Tongue (tissue), 2 donors: ENCODE results near the gene RECQL. TPM values are rescaled to one million over a fixed set of nuclear protein-coding genes. Genes with fewer than 3 reads are reported as not detected.
A peak's percentile ranks its signal among the peaks of the same experiment; 100 is the strongest.

Experiments
- DNase-seq: peaks from one replicate; pipeline ENCODE4 v3.0.0-alpha.2; 2015
- total RNA-seq: library from RNA; depleted of rRNA; stranded (reverse); fragments of >200 nt; gene quantifications from one replicate; pipeline ENCODE4 v1.2.3, GENCODE V29; 2014

Gene RECQL
- 60.9 TPM for total RNA-seq

DNA sequence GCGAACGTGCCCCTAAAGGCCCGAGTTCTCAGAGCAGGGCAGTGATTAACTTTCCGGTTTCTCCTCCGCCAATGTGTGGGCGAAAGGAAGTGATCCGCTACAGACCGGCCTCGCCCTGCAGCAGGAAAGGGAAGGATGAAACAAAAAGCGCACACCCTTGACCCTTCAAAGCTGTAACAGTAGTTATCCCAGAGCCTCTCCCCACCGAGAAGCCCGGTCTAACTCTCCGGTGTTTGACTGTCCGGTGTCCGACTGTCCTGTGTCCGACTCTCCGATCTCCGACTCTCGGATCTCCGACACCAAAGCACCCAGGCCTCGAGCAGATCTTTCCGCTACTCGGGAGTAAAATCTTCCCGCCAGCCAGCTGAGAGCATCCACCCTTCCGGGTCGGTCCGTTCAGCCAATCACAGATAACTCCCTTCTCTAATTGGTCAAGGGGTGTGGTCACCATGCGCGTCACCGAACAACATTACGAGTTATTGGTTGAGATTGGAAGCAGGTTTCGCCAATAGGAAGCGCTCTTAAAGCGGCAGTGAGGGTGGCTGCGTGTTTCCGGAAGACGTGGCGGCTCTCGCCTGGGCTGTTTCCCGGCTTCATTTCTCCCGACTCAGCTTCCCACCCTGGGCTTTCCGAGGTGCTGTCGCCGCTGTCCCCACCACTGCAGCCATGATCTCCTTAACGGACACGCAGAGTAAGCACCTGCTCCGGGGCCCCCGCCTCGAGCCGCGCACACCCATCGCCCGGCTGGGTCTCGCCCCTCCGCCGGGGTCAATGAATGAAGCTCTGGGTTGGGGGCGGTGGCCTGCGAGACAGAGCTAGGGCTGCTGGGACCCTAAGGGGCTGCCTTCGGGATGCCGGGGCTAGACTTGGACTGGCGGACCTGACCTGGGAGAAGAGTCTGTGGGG, at the start of gene RECQL, which contains the start of gene GOLT1B:
TSS of gene RECQL (minus strand) at position 378 of the 906 bp plus-strand sequence. CDS start 2,065 bp downstream, outside the sequence.
TSS of gene GOLT1B (plus strand) at position 532 of the 906 bp plus-strand sequence. CDS start at position 667, 135 bp downstream.
- peak; percentile 99 for DNase-seq

- DNase-seq: no peak
Measured at GRCh38 chr12:21547437-21547836, 46.0 kb upstream of the RECQL start.

DNA sequence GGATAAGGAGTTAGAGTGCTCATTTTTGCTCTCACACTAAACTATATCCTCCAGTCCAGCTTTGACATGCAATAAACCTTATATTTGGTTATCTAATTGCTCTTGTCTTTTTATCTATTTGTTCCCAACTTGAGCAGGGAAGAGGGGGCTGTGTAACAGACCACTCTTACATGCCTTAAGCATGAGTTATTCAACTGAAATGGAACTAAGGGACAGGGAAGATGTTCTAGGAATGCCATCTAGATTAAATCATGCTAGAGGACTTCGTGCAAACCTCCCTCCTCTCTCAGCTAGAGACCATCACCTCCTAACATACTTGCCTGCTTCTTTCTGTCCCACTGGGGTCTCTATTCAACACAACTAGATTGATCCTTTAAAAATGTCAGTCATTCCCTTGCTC, 45.3 kb upstream of the RECQL start:
- DNase-seq: no peak

- DNase-seq: no peak
Measured at GRCh38 chr12:21545557-21545956, 44.1 kb upstream of the RECQL start.

- DNase-seq: no peak
Measured at GRCh38 chr12:21543151-21543550, 41.7 kb upstream of the RECQL start.

GRCh38 chr12:21542403-21542802, 41.0 kb upstream of the RECQL start:
- DNase-seq: peak; percentile 29

DNA sequence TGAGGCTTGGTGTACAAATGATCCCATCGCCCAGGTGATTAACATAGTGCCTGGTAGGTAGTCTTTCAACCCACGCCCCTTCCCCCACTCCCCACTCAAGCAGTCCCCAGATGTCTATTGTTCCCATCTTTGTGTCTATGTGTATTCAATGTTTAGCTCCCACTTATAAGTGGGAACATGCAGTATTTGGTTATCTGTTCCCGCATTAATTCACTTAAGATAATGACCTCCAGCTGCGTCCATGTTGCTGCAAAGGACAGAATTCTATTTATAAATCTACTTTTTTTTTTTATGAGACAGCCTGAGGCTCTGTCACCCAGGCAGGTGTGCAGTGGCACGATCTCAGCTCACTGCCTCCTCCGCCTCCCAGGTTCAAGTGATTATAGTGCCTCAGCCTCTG, 40.3 kb upstream of the RECQL start:
- DNase-seq: no peak

GRCh38 chr12:21539797-21540196, 38.4 kb upstream of the RECQL start:
- DNase-seq: no peak

DNA sequence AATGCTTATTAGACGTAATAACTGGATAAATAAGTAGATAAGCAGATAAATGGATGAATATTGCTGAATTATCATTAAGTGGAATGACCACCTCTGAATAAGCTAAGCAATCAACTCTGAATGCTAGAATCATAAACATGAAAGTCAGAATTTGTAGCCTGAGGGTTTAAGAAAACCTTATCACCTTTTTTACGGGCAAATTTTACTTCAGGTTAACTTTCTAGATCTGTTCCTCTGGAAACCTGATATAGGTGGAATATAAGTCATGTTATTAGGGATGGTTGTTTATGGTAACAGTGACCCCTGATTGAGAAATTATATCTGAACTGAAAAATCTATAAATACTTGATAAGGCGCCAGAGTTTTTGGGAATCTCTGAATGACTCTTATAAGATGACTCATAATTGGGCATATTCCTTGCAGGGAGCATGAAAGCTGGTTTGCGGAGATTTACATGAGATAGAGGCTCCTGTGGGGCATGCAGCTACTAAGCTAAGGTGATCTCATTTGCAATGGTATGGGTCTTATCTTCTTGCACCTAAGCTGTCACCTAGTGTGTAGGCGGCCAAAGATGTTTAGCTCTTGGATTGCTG, 36.7 kb upstream of the RECQL start:
- DNase-seq: no peak

- no peak for DNase-seq
Measured at GRCh38 chr12:21529456-21529855, 28.0 kb upstream of the RECQL start.

DNA sequence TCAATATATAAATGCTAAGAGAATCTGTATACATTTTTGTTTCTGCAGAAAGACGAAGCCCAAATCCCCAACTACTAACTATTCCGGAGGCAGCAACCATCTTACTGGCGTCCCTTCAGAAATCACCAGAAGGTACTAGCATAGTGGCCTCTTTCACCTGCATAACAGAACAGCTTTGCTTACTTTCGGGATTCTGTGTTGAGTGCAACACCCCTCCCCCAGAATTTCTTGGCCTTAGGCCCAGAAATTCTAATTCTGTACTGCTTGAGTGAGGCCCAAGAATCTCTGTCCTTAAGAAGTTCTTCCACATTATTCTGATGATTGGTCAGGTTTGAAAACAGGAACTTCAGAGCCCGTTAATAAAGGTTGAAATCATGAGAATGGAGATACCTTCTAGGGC, 27.5 kb upstream of the RECQL start:
- peak; percentile 53 for DNase-seq

GRCh38 chr12:21527451-21528180, 26.2 kb upstream of the RECQL start:
- DNase-seq: peak; percentile 78

GRCh38 chr12:21526721-21527345, 25.4 kb upstream of the RECQL start:
- no peak for DNase-seq

GRCh38 chr12:21526053-21526452, 24.6 kb upstream of the RECQL start, which contains the start of gene SPX:
TSS of gene SPX (plus strand) at chr12:21526296. CDS start at chr12:21526473, 177 bp downstream.
- DNase-seq: no peak

- DNase-seq: no peak
Measured at GRCh38 chr12:21523148-21523547, 21.7 kb upstream of the RECQL start.

DNA sequence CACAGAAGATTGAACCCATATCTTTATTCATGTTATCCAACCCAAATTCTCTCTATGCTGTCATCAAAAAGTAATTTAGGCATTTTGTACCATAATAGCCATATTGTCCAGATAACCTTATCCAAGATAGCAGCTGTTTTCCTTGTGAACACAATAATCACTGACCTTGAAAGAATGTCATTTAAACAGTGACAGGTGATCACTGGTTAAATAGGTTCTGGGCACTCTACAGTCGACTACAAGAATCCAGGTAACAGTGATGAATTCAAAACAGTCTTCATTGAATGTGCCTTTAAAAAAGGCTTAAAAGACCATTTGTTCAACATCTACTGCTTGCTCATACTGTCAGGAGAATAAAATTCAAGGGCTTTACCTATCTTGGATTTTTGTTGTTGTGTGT, 20.1 kb upstream of the RECQL start:
- no peak for DNase-seq

DNA sequence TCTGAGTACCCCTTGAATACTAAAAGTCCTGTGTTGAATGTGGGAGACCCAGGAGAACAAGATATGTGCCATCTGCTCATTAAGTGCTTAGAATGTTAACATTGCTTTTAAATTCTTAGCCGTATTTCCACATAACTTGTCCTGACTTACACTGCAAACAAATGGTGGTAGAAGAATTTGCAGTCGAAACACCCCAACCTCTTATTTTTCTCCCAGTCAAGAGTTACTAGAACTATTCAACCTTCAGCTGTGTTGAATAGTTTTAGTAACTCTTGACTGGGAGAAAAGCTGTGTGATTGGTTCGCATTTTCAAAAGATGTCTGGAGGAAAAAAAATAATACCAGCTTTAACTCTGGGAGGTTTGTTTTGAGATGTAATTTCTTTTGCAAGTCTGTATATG, 17.0 kb upstream of the RECQL start:
- no peak for DNase-seq

- no peak for DNase-seq
Measured at GRCh38 chr12:21516281-21516680, 14.8 kb upstream of the RECQL start.

DNA sequence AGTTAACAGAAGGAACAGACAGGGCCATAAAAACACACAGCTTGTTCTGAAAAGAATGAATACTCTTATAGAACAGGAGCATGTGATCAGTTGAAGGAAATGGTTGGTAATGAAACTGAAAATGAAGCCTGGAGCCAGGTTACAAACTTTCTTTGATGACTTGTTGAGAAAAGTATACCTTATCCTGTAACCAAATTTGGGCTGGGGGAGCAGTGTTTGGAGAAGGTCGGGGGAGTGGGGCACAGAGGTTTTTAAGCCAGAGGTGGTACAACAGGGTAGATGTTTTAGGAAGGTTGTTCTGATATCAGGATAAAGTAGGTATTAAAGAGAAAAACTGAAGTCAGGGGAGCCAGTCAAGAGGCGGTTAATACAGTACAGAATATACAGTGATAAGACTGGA, 8.3 kb upstream of the RECQL start:
- no peak for DNase-seq

GRCh38 chr12:21507849-21508248, 6.4 kb upstream of the RECQL start:
- no peak for DNase-seq

DNA sequence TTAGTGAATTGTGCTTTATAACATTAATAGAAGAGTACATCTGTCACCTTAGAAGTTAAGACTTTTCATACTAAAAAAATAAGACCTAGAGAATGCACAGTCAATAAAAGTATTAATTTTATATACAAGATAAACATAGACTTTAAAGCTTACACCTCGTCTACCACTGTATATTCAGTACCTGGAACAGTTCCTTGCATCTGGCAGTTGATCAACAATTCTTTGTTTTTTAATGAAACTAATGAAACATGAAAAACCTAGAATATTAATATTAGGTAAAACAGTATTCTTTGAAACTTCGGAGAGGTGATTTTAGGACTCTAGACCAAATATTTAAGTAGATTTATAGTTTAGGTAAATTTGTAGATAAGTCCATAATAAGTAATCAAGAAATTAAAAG, 4.5 kb upstream of the RECQL start:
- DNase-seq: no peak

GRCh38 chr12:21502872-21503271, 1.4 kb upstream of the RECQL start:
- DNase-seq: no peak

DNA sequence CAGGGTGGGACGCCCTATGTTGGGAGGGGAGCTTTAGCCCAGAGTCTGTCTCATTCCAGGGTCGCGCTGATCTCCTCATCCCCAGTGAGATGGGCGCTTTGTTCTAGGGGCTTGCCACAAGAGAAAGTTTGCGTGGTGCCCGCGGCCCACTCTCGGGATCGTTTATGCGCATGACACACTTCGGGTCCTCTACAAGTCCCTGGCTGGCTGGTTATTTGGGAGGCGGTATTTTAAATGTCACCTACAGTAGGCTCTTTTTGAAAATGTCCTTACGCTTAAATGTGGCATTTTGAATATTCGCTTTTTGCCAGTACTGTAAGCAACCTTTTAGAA, 695 bp upstream of the RECQL start:
- peak; percentile 55 for DNase-seq
